T-helper 1 cell (primary cell): ENCODE measurements around the gene CEP97.

Experiments
- DNase-seq, 5 donors: peaks; one replicate each; pipeline ENCODE4 v3.0.0-alpha.2; 2012 to 2020

The CEP97 gene

DNA sequence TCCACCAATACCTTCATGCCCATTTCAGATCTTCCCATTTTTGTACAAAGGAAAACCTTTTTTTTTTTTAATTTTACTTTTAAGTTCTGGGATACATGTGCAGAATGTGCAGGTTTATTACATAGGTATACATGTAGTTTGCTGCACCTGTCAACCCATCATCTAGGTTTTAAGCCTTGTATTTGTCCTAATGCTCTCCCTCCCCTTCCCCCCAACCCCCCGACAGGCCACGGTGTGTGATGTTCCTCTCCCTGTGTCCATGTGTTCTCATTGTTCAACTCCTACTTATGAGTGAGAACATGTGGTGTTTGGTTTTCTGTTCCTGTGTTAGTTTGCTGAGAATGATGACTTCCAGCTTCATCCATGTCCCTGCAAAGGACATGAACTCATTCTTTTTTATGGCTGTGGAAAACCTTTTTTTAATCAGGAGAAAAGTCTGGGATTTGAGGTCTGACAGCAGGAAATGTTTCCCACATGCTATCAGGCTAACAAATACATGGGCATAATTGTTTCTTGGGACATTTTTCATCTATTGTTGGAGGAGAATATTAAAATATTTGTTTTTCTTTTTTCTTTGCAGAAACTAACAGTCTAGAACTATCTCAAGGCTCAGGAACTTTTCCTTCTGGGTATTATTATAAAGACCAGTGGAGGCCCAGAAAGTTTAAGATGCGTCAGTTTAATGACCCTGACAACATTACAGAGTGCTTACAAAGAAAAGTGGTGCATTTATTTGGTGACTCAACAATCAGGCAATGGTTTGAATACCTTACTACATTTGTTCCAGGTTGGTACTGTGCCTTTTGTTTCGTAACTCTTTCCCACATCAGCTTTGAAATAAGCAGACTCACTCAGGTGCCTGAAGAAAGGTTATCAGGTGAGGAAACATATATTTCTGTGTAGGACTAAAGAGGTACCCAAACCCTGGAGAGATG lies 92.1 kb downstream of the CEP97 start:
- no peak for DNase-seq

DNA sequence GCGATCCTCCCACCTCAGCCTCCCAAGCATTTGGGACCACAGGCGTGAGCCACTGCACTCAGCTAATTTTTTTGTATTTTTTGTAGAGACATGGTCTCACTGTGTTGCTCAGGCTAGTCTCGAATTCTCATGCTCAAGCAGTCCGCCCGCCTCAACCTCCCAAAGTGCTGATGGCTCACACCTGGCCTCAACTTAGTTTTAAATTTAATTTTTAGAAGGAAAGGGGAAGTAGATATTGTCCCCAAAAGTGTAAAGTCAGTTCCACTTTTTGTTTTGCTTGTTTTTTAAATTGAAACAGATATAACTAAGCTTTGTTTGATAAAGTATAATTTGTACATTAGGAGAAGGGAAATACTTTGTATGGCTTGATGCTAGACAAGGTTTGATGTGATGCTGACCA lies 93.6 kb downstream of the CEP97 start:
- no peak for DNase-seq

DNA sequence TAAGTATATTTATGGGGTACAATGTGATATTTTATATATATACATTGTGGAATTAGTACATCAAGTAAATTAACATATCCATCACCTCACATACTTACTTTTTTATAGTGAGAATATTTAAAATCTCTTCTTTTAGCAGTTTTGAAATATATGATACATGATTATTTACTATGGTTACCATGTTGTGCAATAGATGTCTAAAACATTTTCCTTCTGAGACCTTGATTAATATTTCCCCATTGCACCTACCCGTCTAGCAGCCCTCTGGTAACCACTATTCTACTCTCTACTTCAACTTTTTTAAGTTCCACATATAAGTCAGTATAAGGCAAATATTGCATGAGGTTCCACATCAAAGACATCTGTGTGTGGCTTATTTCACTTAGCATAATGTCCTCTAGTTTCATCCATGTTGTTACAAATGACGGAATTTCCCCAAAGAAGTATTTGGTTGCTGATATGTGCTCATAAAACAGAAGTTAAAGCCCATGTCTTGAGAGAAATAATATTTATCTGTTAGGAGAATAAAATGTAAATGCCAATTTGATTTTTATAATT lies 95.3 kb downstream of the CEP97 start:
- DNase-seq: no peak
